Stimulated activated CD4-positive, alpha-beta T cell treated with anti-CD3 and anti-CD28 coated beads, Interleukin-12 subunit alpha, Interleukin-12 subunit beta, amount 100 ng/mL, for 48 hours (primary cell): ENCODE results near the gene GPRC5D.

ENCODE experiments used
- DNase-seq, 3 donors: peaks; one replicate each; pipeline ENCODE4 v3.0.0-alpha.2; 2020; ENCODE audit warnings: low read depth in 2 of 3, low spot score in 1 of 3

Gene GPRC5D

DNA sequence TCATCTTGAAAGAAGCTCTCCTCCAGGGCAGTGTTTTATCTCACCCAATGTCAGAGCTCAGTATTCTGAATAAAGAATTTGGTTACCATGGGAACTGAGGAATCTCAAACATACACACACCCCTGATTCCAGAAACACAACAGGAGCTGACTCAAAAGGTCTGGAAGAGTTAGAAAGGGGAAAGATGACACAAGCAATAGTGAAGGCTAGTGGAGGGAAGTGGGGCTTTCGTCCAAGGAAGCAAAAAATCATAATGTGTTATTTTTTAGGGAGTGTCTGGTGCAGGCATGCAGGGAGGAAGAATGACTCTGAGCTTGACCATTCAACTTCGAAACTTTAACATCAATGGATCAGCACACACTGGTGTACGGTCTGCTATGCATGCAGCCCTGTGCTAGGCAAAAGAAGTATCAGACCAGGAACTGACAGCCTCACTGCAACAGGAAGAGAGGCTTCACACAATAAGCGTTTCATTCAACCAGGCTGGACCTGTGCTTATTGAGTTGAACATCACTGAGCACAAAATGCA lies 27.8 kb upstream of the GPRC5D start:
- DNase-seq = no peak

DNA sequence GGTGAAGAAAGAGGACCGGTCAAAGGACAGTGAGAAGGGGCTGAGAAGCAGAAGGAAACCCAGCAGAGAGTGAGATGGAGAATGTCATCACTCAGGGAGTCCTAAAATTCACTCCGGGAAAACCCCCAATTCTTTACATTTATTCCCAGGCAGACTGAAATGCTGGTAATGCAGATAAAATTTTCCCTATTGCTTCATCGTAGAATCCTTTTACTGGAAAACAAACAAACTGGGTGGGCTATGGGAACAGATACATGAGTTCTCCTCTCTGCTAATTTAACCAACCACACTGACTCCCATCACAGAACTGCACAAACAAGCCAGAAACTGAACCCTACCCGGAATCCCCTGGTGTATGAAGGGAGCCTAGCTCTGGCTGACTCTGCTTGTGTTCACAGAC lies 27.2 kb upstream of the GPRC5D start:
- no peak for DNase-seq

DNA sequence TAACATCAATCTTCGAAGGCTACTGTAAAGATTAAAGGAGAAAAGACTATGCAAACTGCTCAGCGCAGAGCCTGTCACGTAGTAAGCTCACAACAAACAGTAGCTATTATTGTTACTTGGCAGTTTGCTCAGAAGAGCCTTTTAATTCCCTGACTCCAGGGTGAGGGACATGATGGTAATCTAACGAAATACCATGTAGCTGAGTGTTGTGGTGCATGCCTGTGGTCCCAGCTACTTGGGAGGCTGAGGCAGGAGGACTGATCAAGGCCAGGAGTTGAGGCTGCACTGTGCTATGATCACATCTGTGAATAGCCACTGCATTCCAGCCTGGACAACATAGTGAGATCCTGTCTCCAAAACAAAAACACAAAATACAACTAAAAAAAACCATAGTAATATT lies 25.3 kb upstream of the GPRC5D start:
- no peak for DNase-seq

DNA sequence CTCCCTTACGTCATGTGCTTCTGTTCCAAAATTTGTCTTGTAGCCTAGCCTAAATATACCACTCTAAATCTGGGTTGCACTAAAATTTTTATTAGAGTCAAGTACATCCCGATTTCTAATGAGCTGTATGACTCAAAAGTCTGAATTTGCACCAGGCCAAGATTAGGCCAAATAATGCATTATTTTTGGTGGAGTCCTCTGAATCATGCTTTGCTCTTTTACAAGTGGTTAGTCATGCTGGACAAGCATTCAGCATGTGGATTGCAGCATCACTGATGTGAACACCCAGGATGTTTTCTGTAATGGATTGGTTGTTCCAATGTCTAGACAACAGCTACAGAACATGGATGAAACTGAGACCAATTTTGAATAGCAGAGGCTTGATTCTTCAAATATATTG lies 24.4 kb upstream of the GPRC5D start:
- DNase-seq = no peak

DNA sequence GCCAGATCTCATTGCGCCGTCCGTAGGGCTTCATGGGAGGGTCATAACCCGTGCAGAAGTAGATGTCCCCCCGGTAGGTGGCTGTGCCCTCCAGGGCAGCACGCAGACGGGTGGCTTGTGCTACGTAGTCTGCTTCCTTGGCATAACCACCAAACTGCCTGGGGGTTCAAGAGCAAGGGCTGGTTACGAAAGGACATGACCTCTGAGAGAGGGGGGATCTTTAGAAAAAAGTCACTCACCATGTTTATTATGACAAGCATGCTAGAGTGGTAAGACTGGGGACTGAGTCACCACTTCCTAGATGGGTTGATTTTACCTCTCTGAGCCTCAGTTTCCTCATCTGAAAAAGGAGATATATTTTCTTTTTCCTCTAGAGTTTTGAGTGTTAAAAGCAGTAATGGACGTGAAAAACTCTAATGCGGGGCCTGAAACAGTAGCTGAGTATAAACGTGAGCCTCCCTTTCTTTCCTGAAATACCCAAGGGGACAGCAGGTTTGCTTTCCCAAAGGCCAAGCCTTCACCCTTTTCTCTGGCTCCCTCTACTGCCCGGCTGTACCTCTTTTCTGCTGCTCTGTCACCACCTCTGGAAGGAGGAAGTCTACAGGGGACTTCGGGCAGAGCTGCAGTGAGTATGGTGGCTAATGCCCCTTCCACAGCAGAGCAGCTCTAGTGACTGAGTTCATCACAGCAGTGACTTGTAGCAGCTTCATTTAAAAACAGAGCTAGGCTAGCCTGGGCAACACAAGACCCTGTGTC lies 23.5 kb upstream of the GPRC5D start:
- DNase-seq = no peak

DNA sequence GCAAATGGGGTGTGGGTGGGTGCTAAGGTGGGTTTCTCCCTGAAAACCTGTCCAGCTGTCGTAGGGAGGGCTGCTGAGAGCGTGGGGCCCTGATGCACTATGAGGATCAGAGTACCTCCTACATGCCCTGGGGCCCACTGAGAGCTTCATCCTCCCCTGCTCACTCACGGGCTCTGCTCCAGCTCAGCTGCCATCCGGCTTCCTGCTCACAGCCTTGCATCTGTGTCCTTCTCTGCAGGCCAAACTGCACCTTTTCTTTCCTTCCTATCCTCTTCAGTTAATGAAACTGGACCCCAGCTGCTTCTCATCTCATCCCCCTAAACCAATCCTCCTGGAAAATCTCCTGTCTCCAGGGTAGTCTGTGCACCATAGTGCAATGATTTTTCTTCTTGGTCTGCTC lies 22.2 kb upstream of the GPRC5D start:
- no peak for DNase-seq

DNA sequence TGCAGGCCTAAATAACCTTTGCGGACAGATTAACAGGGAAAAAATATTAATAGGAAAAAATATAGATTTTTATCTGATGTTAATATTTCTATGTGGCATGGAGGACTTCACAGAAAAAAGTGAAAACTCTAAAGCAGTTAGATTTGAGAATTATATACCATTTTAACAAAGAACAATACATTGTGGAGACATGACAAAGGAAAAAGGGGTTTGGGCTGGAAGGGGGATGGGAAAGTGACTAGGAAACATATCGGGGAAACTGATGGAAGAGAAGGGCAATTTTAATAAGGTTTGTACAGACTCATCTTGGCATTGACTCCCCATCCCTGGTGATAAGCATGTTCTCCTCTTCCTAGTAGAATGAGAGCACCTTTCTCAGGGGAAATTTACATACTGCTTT lies 21.0 kb upstream of the GPRC5D start:
- DNase-seq = no peak

DNA sequence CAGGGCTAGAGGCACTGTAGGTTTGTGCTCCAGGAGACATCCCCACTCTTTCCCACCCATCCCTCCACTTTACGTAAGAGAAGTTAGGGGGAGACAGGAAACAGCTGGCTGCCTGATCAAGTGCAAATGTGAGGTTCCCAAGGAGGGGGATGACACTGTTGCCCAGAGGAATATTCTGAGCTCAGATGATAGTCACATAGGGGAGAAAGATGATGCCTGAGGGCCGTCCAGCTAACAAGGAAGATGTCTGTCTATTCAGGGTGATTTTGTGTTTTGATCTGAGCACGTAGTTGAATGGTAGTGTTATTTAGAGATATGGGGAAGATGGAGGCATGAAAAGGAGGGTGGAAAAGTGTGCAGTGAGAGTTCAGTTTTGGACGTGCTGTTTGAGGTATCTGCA lies 13.9 kb upstream of the GPRC5D start:
- no peak for DNase-seq

DNA sequence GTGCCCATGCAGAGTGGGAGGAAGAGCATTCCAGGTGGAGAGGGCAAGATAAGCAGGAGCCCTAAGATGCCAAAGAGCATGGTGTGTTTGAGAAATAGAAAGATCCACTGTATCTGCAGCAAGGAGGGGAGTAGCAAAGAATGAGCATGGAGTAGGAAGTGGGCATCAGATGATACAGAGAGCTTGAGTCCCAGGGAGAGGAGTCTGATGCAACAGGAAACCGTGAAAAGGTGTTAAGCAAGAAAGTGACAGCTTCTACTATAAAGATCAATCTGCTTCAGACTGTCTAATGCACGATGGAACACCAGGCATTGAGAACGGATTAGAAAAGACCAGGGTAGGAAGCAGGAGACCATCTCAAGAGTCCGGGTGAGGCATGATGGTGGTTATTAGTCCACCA lies 12.3 kb upstream of the GPRC5D start:
- DNase-seq = no peak

DNA sequence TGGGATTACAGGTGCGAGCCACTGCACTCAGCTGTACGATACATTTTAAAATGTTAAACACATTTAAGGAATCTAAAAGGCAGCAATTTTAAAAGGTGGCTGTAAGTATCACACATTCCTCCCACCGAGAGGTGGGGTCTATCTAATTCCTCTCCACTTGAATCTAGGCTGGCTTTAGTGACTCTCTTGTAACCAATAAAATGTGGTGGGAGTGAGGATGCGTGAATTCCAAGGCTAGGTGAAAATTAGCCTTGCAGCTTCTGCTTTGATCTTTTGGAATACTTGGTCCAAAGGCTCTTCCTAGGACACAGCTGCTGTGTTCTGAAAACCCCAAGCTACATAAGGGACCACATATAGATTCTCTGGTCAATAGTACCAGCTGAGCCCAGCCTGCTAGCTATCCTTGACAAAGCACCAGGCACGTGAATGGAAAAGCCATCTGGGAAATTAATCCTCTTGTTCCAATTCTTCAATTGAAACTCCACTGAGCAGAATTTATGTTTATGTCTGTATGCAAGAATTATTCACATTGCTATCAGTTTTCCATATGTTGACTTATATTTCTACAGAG lies 8.8 kb upstream of the GPRC5D start:
- DNase-seq = no peak

DNA sequence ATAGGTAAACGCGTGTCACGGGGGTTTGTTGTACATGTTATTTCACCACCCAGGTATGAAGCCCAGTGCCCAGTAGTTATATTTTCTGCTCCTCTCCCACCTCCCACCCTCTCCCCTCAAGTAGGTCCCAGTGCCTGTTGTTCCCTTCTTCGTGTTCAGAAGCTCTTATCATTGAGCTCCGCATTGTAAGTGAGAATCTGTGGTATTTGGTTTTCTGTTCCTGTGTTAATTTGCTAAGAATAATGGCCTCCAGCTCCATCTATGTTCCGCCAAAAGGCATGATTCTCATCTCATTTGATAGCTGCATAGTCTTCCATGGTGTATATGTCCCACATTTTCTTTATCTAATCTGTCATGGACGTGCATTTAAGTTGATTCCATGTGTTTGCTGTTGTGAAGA lies 6.9 kb upstream of the GPRC5D start:
- DNase-seq = no peak

DNA sequence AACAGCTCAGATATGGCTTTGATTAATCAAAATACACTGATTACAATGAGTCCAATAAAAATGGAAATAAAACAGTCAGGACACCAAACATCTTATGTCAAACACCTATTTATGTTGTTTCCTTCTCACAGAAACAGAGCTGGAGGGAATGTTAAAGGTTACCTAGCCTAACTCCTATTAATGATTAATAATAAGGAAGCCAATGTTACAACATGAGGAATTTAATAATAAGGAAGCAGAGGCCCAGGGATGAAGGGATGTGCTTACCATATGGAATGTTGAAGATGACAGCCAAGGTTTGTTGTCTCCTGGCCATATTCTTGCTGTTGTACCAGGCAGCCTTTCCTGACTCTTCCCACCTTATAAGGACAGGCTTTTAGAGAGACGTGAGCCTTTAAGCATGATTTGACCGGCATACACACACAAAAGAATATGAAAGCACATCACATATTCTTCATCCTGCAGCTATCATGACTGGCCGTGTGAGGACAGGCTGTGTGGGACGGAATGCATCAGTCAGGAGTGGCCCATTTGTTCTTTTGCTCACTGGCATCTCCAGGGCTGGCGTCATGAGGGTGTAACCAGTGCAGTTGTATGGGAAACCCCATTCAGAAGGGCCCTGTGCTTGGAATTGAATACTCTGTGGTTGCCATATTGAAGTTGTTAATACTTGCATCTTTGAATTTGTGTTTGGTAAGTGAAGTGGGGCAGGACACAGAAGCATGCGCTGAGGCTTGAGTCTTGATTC lies 3.1 kb upstream of the GPRC5D start:
- no peak for DNase-seq

DNA sequence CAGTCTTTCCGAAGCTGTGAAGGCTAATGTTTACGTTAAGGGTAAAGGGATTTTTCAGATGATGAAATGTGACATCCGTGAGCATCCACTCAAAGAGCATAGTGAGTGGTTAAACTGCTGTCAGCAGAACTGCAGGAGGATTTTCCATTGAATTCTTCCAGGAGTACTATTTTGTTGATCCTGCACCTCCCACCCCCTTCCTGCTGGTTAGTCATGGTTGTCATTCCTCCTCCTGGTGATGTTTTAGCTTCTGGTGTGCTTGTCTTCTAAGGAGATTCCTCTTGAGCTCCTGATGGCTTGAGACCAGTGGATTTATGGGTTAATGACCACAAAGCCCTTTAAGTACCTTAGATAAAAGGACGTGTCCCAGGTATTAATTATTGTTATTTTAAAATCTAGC lies 2.4 kb upstream of the GPRC5D start:
- DNase-seq = no peak

DNA sequence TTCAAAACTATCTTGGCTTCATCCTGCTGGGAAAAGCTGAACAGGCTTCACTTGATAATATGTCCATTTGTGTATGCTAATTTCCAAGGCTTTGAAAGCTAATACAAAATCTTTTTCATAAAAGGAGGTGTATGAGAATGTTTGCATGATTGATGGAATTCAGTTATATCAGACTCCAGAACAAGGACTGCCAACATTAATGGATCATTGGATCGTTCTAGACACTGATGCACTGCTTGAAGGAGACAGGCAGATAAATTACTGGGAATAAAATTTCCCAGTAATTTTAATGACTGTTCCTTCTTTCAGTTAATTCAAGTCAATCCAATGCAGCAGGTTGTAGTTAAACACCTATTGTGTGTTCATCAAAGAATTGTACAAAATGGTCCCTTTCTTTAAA lies 466 bp downstream of the GPRC5D start:
- no peak for DNase-seq

DNA sequence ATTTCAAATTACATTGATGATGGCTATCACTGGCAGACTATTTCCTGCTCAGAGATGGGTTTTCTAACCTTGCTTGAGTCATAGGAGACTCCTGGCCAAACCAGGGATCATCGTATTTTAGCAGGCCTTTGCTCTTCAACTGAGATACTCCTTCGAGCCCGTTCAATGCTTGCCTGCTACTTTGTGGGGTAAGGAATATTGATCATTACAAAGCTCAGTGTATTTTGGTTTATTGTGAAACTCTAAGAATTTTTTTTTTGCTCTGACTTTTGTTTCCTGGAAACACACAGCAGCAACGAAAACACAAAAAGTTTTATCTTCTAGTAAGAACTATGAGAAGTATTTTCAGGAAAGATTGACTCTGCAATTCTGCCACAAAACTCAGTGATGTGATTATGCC lies 4.1 kb downstream of the GPRC5D start:
- DNase-seq = no peak

DNA sequence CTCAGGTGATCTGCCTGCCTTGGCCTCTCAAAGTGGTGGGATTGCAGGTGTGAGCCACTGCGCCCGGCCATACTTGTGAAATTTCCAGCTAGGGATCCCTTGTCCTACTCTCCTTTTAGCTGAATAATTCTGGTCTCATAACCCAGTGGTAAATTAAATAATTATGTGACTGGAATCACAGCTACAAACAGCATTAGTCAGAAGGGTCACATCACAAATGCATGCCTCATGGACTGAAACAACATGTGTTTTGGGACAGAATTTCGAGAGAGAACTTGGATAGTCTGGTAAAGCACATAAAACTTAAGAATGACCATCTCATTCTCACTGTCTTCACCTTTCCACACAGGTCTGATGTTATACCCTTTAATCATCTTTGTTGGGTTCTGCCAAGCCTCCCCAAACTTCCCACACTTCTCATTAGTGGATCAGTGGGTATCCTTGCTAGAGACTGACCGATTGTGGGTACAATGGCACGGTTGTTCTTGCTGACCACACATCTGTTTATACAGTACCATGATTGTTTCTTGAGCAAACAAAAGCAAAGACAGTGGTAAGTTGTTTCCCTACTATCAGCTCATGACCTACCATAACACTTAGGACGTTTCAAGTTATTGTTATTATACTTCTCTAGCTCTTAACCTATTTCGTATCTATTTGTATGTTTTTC lies 5.1 kb downstream of the GPRC5D start:
- DNase-seq = no peak

DNA sequence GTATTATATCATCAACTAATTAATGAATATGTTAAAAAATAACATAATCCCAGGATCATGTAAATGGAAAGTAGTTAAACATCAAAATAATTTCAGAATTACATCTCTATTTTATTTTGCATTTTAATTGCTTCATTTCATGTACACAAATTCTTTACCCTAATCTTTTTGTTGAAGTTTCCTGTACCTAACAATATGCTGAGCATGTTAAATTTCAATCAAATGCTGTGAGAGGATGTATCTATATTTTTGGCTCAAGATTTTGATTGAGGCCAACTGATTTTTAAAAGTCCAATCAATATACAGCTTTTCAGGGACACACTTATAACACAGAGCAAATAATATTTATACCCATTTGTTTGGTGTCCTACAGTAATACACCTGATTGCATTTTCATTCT lies 6.4 kb downstream of the GPRC5D start:
- no peak for DNase-seq

DNA sequence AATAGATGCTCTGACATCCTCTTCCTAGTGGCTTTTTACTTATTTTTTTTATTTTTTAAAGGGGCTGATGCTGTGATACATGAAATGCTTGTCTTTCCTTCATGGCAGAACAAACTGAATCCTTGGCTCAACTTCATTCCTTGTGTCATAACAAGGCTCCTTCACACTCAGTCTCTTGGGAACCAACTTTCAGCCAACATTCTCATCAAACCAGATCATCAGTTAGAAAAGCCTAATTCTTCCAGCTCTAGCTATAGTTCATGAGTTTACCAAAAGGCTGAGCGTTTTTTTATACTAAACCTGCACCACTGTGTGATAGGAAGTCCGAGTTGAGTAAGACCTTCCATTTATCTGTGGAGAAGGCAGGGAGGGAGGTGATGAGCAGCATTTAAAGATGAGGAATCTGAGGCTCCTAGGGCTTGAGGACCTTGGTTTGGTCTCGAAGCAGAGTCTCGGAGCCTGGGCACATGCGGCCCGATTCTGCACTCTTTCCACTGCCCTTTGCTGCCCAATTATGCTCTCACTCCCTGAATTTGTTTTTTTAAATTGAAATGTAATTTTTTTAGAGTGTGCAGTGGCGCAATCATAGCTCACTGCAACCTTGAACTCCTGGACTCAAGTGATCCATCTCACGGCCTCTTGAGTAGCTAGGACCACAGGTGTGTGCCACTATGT lies 8.2 kb downstream of the GPRC5D start:
- DNase-seq = no peak

DNA sequence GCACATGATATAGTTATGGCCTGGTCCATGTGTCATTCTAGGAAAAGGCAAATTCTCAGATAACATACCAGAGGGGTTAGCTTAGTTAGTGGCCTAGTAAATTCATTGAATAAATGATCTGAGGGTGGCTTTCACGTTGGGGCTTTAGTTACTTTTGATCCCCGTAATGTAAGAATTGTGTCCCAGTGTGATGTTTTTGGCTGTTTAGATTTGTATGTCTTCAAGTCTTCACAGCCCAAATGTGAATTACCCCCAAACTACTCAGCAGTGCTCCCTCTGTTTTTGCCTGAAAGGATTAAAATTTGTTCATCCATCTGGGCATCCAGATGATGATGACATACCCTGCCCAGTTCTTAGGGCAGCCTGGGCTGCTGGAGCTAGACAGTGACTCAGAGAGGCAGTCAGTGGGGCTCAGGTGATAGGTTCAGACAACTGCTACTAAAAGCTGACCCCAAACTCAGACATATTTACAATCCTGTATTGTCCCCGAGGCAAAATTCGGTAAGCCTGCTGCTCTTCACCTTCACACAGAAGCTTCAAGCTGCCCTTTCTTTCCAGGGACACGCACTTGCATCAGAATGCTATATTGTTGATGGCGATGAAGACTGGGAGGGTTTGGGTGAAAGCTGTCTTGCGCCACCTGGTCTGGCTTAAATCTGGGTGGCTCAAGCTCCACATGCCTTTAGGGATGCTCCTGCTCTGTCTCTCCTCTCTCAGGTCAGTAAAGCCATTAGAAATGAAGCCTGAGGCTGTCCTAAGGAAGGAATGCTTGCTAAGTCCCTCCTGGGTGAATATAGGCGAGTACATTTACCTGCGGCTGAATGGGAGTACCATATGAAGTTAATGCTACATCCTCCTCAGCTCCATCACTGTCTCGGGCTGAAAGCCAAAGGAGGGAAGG lies 10.3 kb downstream of the GPRC5D start:
- no peak for DNase-seq

DNA sequence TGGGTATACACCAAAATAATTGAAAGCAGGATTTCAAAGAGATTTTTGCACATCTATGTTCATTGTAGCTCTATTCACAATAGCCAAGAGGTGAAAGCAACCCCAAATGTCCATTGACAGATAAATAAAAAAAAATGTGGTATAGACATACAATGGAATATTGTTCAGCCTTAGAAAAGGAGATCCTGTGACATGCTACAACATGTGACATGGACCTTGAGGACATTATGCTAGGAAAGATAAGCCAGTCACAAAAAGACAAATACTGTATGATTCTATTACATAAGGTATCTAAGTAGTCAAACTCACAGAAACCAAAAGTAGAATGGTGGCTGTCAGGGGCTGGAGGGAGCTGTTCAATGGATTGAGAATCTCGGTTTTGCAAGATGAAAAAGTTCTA lies 12.1 kb downstream of the GPRC5D start:
- DNase-seq = no peak
